Smooth muscle cell (in vitro differentiated cells): Measurements from ENCODE around the gene NOP53. TPM values are rescaled to one million over a fixed set of nuclear protein-coding genes. Genes with fewer than 3 reads are reported as not detected.
"Not testable (repeated sequence)": the region's sequence is repeated elsewhere in the genome, so short reads cannot be mapped to it uniquely, and the experiment has no call there.

Experiments used
- DNase-seq: peaks from one replicate; lab custom pipeline; 2025; ENCODE audit not compliant: unreplicated experiment; lab: John Stamatoyannopoulos, UW
- H2AFZ ChIP-seq: fragments of 200-600 bp; sonication (generic); 2 replicates; pipeline ENCODE4 v1.6.0; 2016; ENCODE audit warnings: antibody characterized with exemption, low read depth, mild to moderate bottlenecking
- H3F3A ChIP-seq: fragments of 200-600 bp; sonication (generic); 2 replicates; pipeline ENCODE4 v1.6.0; 2017; ENCODE audit warnings: antibody characterized with exemption, low read depth
- H3K27ac ChIP-seq: fragments of 200-600 bp; sonication (generic); 2 replicates; pipeline ENCODE4 v1.5.1; 2016; ENCODE audit warnings: low read depth, mild to moderate bottlenecking
- H3K27me3 ChIP-seq: fragments of 200-600 bp; sonication (generic); 2 replicates; pipeline ENCODE4 v1.6.1; 2016; ENCODE audit warnings: low read depth, mild to moderate bottlenecking
- H3K36me3 ChIP-seq: fragments of 200-600 bp; sonication (generic); 2 replicates; pipeline ENCODE4 v1.5.1; 2016; ENCODE audit warnings: low read depth
- H3K4me1 ChIP-seq: fragments of 200-600 bp; sonication (generic); 2 replicates; pipeline ENCODE4 v1.5.1; 2016; ENCODE audit warnings: low read depth
- H3K4me2 ChIP-seq: fragments of 200-600 bp; sonication (generic); 2 replicates; pipeline ENCODE4 v1.6.0; 2016; ENCODE audit warnings: mild to moderate bottlenecking
- H3K4me3 ChIP-seq: fragments of 200-600 bp; sonication (generic); 2 replicates; pipeline ENCODE4 v1.5.1; 2016; ENCODE audit warnings: mild to moderate bottlenecking
- H3K79me2 ChIP-seq: fragments of 200-600 bp; sonication (generic); 2 replicates; pipeline ENCODE4 v1.6.0; 2016; ENCODE audit warnings: low read depth, mild to moderate bottlenecking
- H3K9ac ChIP-seq: fragments of 200-600 bp; sonication (generic); 2 replicates; pipeline ENCODE4 v1.6.0; 2016; ENCODE audit warnings: low read depth
- H3K9me3 ChIP-seq: fragments of 200-600 bp; sonication (generic); replicated peaks from 2 replicates; pipeline ENCODE4 v1.5.1; 2016; ENCODE audit warnings: low read depth
- H4K20me1 ChIP-seq: fragments of 200-600 bp; sonication (generic); 2 replicates; pipeline ENCODE4 v1.6.0; 2016; ENCODE audit warnings: low read depth
- WGBS: methylation state at CpG from one replicate; pipeline ENCODE4 v1.1.7; 2016; ENCODE audit warnings: low lambda C conversion rate; 5-methylcytosine and 5-hydroxymethylcytosine counted together
- polyA plus RNA-seq: library from polyadenylated mRNA; unstranded; fragments of >200 nt; fragmentation: Nextera tagmentation; extraction: Ambion mirVana; gene quantifications from 2 replicates; pipeline ENCODE4 v1.2.1, GENCODE V29; 2016
- total RNA-seq: library from RNA; depleted of rRNA; stranded (reverse); fragments of >200 nt; gene quantifications from 2 replicates; pipeline ENCODE4 v1.2.3, GENCODE V29; 2014
- TF ChIP-seq, protein P1 (sequence below): fragments of 200-600 bp; sonication (generic); IDR thresholded peaks from 2 replicates; pipeline ENCODE4 v1.5.1; 2017; ENCODE audit warnings: borderline replicate concordance, mild to moderate bottlenecking, antibody characterized with exemption; ENCODE audit not compliant: insufficient read depth, poor library complexity, severe bottlenecking

Gene NOP53
- total and polyA plus RNA-seq, 2 experiments from 2014 or later: 42.8 to 74.5 TPM

DNA sequence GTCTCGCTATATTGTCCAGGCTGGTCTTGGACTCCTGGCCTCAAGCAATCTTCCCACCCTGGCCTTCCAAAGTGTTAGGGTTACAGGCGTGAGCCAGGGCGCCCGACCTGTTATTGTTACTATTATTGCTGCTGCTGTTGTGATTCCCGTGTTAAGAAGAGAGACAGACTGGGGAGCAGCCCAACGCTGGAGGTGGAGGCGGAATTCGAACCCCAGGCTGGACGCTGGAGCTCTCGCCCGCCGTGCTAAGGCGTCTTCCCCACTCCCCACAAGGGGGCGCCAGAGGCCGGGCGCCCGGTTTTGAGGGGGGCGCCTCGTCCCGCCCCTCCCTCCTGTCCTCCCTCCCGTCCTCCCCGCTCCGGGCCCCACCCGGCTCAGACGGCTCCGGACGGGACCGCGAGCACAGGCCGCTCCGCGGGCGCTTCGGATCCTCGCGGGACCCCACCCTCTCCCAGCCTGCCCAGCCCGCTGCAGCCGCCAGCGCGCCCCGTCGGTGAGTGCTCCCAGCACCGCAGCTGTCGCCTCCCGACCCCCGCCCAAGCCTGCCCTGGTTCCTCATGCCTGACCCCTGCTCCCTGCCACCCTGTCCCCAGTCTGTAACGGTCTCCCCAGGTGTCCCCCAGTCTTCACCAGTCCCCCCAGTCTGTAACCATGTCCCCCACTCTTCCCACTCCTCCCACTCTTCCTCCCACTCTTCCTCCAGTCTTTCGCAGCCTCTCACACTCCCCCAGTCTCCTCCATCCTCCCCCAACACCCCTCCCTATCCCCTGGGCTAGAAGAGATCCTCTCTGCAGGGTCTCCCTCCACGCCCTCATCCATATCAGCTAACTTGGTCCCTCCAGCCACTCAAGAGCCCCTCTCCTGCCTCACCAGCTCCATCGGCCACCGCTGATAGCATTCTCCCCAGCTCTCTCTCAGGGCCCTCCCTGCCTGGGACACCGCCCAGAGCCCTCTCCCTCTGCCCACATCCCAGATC lies 32.0 kb upstream of the NOP53 start, which contains the start of gene EHD2:
TSS of gene EHD2 (plus strand) at position 377 of the 976 bp plus-strand sequence. CDS start 3,191 bp downstream, outside the sequence.
- no peaks in the 10 kb centered on the region for H3K36me3 ChIP-seq
- H3K79me2 ChIP-seq: peaks cover 51% of the 10 kb centered on the region
- H3K4me3 ChIP-seq: peak within 1 kb of the TSS; percentile 86
- TF ChIP-seq, protein P1, sequence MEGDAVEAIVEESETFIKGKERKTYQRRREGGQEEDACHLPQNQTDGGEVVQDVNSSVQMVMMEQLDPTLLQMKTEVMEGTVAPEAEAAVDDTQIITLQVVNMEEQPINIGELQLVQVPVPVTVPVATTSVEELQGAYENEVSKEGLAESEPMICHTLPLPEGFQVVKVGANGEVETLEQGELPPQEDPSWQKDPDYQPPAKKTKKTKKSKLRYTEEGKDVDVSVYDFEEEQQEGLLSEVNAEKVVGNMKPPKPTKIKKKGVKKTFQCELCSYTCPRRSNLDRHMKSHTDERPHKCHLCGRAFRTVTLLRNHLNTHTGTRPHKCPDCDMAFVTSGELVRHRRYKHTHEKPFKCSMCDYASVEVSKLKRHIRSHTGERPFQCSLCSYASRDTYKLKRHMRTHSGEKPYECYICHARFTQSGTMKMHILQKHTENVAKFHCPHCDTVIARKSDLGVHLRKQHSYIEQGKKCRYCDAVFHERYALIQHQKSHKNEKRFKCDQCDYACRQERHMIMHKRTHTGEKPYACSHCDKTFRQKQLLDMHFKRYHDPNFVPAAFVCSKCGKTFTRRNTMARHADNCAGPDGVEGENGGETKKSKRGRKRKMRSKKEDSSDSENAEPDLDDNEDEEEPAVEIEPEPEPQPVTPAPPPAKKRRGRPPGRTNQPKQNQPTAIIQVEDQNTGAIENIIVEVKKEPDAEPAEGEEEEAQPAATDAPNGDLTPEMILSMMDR: peak; percentile 96
- peak within 1 kb of the TSS; percentile 14 for H2AFZ ChIP-seq
- no peaks in the 10 kb centered on the region for H3K4me1 ChIP-seq
- H3K9me3 ChIP-seq: no peaks in the 10 kb centered on the region
- H3K27me3 ChIP-seq: no peaks in the 10 kb centered on the region
- H3K4me2 ChIP-seq: peak within 1 kb of the TSS; percentile 91
- peak; percentile 37 for DNase-seq
- WGBS: 15% methylated on average over 22 of the region's 52 CpGs
- peak within 1 kb of the TSS; percentile 33 for H3K27ac ChIP-seq
- H3K9ac ChIP-seq: peak within 1 kb of the TSS; percentile 79
- H4K20me1 ChIP-seq: peaks cover 33% of the 10 kb centered on the region
- peaks cover 15% of the 10 kb centered on the region for H3F3A ChIP-seq

DNA sequence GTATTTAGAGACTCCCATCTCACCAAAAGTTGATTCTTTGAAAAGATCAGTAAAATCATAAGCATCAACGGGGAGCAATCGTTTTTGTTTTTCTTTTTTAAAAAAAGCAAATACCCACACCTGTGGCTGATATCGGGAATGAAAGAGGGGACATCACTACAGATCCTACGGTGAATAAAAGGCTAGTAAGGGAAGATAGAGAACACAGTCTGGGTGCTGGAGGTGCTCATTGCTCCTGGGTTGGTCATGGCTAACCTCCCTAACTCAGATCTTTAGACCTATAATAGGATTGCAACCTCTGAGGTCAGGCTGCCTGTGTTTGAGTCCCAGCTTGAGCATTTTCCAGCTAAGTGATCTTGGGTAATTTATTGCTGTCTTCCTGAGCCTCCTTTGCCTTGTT lies 31.0 kb upstream of the NOP53 start:
- WGBS: 98% methylated on average over 4 of the region's 4 CpGs
- no peaks in the 10 kb centered on the region for H3K4me1 ChIP-seq
- no peaks in the 10 kb centered on the region for H3K36me3 ChIP-seq
- H4K20me1 ChIP-seq: peaks cover 33% of the 10 kb centered on the region
- H3K4me3 ChIP-seq: peak overlapping the region; percentile 86
- H2AFZ ChIP-seq: no peak overlapping the region
- H3K27me3 ChIP-seq: no peaks in the 10 kb centered on the region
- DNase-seq: no peak
- H3K9ac ChIP-seq: no peak overlapping the region
- TF ChIP-seq, protein P1: no peak
- H3K27ac ChIP-seq: peak overlapping the region; percentile 33
- peaks cover 20% of the 10 kb centered on the region for H3F3A ChIP-seq
- H3K79me2 ChIP-seq: peaks cover 51% of the 10 kb centered on the region
- peak overlapping the region; percentile 91 for H3K4me2 ChIP-seq
- no peaks in the 10 kb centered on the region for H3K9me3 ChIP-seq

DNA sequence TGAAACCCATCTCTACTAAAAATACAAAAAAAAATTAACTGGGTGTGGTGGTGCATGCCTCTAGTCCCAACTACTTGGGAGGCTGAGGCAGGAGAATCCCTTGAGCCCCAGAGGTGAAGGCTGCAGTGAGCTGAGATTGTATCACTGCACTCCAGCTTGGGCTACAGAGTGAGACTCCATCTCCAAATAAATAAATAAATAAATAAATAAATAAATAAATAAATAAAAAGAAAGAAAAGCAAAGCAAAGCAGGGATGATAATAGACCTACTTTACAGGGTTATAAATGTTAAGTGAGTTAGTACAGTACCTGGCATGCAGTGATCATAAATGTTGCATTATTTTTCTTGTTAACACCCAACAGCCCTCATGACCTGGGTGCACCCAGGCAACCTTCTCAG lies 30.5 kb upstream of the NOP53 start:
- H3K27me3 ChIP-seq, H2AFZ ChIP-seq, H3K36me3 ChIP-seq, H3K9ac ChIP-seq, H3K9me3 ChIP-seq, DNase-seq, H3K4me1 ChIP-seq: not testable (repeated sequence)
- peak overlapping the region; percentile 24 for H3K27ac ChIP-seq
- peaks cover 33% of the 10 kb centered on the region for H4K20me1 ChIP-seq
- H3K4me3 ChIP-seq: peak overlapping the region; percentile 86
- peak overlapping the region; percentile 91 for H3K4me2 ChIP-seq
- H3K79me2 ChIP-seq: peaks cover 51% of the 10 kb centered on the region
- H3F3A ChIP-seq: peaks cover 20% of the 10 kb centered on the region

DNA sequence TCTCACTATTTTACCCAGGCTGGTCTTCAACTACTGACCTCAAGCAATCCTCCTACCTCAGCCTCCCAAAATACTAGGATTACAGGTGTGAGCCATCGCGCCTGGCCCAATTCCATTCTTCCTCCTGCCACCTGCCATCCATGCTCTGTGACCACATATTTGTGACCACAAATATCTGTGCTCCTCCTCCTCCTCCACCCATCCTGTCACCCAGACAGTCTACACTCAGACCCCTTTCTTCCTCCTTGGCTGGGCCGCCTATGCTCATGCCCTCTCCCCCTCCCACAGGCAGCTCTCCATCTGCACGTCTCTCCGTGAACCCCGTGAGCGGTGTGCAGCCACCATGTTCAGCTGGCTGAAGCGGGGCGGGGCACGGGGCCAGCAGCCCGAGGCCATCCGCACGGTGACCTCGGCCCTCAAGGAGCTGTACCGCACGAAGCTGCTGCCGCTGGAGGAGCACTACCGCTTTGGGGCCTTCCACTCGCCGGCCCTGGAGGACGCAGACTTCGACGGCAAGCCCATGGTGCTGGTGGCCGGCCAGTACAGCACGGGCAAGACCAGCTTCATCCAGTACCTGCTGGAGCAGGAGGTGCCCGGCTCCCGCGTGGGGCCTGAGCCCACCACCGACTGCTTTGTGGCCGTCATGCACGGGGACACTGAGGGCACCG lies 28.9 kb upstream of the NOP53 start:
- DNase-seq: no peak

DNA sequence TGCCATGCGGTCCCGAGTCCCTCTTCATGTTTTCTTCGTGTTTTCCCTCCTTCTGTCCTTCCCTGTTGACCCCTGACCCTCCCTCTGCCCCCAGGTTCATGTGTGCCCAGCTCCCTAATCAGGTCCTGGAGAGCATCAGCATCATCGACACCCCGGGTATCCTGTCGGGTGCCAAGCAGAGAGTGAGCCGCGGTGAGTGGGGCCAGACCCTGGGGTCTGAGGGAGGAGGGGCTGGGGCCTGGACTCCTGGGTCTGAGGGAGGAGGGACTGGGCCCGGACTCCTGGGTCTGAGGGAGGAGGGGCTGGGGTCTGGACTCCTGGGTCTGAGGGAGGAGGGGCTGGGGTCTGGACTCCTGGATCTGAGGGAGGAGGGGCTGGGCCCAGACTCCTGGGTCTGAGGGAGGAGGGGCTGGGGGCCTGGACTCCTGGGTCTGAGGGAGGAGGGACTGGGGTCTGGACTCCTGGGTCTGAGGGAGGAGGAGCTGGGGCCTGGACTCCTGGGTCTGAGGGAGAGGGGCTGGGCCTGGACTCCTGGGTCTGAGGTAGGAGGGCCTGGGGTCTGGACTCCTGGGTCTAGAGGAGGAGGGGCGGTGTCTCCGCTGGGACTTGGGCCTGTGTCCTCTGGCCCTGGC lies 26.8 kb upstream of the NOP53 start:
- not testable (repeated sequence) for H3K4me1 ChIP-seq, DNase-seq, H3K36me3 ChIP-seq, H3K27me3 ChIP-seq, H3K9me3 ChIP-seq, H2AFZ ChIP-seq, H3K4me3 ChIP-seq
- 65% methylated on average over 10 of the region's 11 CpGs for WGBS
- Histone ChIP-seq H3F3A (peaks cover 33% of the 10 kb centered on the region), H3K4me2 (peak overlapping the region; percentile 70), H3K79me2 (peaks cover 51% of the 10 kb centered on the region), H3K27ac (peak overlapping the region; percentile 92), H4K20me1 (peaks cover 33% of the 10 kb centered on the region), H3K9ac (peak overlapping the region; percentile 27)

More for the DNA sequence above, 28.9 kb upstream of the NOP53 start:
- no peak overlapping the region for H3K9ac ChIP-seq
- H3K27ac ChIP-seq: no peak overlapping the region
- WGBS: 92% methylated on average over 30 of the region's 32 CpGs
- H4K20me1 ChIP-seq: peaks cover 33% of the 10 kb centered on the region
- TF ChIP-seq, protein P1: no peak
- peaks cover 29% of the 10 kb centered on the region for H3F3A ChIP-seq
- peaks cover 59% of the 10 kb centered on the region for H3K79me2 ChIP-seq
- H3K4me1 ChIP-seq: no peaks in the 10 kb centered on the region
- no peak overlapping the region for H3K4me2 ChIP-seq
- H2AFZ ChIP-seq: no peak overlapping the region
- no peaks in the 10 kb centered on the region for H3K36me3 ChIP-seq
- H3K4me3 ChIP-seq: no peak overlapping the region
- H3K27me3 ChIP-seq: no peaks in the 10 kb centered on the region
- no peaks in the 10 kb centered on the region for H3K9me3 ChIP-seq
